Urothelium cell line (cell line): ENCODE measurements around the gene ATG9A.

Experiments
- DNase-seq: peaks from one replicate; pipeline ENCODE4 v3.0.0; 2011; ENCODE audit warnings: low spot score, mixed read lengths
- FAIRE-seq: peaks from 2 replicates; lab custom pipeline; 2011; peaks lifted over from hg19 to GRCh38; lab: Jason Lieb, UNC

Gene ATG9A

DNA sequence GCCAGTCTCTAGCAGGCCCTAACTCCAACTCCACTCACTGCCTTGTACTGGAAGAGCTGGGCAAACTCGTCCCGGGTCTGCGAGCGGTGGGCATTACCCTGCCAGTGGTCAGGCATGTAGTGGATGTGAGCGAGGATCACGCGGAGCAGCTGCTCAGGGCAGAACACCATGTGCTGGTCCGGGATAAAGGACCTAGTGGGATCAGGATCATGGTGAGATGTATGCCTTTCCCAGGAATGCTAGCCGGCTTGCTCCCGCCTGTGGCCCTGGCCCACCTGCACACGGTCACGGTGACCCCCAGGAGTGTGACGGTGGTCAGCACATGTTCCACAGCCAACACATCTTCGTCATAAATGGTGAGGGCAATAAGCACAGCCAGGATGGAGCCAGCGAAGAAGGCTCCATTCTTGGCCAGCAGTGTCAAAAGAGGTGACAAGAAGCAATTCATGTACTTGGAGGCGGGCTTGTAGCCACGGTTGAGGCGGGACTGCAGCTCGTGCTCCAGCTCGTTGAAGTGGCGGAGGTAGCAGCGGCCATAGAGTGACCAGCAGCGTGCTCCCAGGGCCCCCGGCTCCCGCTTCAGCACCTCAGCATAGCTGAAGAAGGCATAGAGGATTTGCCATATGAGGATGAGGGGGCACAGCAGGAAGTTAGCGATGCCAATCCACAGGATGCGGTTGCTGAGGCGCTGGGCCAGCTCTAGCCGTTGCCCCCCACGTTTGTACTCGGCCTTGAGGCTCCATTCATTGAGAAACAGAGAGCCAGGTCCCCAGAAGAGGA is 5.4 kb downstream of the ATG9A start:
- no peak for DNase-seq
- FAIRE-seq = no peak

DNA sequence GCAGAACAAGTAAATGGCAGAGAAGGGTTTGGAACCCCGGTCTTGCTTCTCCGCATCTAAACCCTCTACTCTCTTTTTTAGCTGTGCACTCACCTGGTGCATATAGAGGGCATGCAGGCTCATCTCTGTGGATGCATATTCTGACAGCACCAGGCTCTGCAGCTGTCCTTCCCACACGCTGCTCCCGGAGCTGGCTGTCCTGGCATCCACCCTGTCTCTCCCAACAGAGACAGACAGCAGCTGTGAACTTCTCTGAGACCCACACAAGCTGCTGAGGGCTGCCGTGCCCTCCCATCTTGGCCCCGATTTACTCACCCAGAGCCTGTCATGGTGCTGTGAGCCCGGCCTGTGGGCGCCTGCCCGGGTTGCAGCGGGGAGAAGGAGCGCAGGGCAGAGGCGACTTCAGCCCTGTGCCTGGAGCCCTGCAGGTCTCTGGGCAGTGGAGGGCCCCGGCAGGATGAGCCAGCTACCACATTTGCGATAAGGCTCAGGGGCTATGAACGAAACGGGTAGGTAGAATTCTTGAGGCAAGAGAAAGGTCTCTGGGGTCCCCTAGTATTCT is 7.4 kb downstream of the ATG9A start:
- FAIRE-seq = no peak
- no peak for DNase-seq

DNA sequence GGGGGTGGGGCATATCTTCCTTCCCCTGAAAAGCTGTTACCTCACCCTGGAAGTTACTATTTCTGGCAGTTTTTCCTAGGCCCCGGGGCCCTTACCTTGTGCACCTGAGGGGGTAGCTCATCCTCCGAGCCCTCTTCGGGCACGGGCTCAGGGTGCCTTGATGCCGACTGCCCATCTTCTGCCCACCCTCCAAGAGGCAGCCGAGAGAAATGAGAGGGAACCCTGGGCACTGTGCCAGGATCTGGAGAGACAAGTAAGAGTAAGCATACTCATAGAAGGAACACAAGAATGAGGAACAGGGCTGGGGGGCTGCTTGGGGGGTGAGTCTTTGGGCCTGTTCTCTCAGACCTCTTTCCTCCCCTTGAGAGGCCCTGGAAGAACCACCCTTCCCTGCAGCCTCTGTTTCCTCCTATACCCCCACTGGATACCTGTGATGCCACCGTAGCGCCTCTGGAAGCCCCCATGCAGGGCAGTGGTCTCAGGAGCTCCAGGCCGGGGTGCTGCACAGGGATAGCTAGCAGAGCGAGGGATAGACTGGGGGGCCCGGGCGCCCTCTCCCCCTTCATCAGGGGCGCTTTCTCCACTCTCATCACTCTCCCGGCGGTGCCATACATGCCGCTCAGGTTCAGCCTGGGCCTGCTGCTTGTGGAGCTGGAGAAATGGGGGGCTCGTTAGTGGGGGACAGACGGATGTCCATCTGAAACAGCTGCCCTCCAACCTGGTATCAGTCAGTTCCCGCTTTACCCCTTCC is 8.6 kb downstream of the ATG9A start:
- no peak for DNase-seq
- no peak for FAIRE-seq

DNA sequence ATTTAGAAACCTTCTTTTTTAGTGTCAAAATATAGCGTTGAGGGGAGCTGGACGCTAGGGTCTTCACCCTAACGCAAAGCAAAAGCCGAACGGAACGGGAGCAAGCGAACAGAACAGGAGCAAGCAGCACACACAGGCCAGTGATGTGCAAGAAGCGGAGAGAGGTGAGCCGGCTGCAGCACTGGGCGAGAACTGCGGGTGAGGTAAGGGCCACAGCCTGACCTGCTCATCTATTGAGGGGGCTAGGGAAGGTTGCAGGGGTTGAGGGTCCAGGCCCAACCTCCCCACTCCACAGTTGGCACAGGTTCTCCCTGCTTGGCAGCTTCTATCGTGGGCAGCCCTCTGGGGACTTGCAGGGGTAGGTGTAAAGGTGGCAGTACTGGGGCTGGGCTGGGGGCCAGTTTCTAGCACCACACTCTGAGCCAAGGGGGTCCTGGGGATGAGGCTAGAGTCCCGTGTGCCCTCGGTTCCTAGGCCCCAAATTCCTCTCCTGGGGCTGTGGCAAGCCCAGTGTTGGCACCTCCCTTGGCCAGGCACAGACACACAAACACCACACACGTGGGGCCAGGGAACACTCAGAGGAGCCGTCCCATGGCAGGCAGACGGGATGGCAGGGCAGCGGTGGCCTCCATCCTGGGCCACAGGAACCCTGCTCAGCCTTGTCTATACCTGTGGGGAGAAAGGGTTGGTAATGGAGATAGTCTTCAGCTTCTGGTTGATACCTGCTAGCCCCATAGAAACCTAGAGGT is 9.5 kb downstream of the ATG9A start:
- DNase-seq = no peak
- no peak for FAIRE-seq

DNA sequence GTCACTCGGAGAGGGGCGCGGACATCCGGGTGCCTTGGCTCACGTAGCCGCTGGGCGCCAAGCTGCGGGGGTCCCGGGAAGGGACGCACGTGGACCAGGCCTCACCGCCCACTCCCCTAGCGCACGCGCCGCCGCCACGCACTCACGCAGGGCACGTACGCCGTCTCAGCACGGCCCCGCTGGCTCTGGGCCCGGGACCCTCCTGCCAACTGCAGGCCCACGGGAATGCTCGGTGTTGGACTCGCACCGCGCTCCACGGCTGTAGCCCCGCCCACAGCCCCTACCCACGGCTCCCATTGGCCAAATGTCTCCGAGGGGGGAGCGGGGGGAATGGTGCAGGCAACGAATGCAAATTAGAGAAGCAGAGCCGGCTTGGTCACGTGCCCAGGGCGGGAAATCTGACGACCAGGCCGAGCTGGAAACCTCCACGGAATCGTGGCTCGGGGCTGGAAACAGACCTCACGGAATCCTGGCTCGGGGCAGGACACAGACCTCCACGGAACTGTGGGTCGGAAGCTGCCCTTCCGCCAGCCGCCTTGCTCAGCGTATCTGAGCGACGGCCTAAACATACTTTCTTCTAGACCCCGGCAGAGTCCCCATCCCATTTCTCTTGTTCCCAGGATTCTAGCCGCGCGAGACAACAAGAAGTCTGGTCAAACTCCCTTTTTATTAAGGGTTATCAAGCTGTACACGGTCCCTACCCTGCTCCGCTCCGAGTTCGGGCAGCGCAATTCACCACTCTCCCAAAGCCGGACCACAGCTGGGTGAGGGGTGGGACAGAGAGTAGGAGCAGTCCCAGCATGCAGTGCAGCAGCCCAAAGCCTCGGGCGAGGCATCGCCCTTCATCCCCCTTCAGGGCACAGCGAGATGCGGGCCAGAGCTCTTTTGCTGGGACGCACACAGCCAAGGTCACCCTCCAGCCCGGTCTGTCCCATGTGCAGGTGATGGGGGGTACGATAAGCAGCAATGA is 10.4 kb downstream of the ATG9A start, which contains the start of gene ABCB6:
Gene ABCB6, minus strand, starts transcription at position 227 of the 970 bp plus-strand sequence. CDS start 285 bp downstream, outside the sequence.
- FAIRE-seq = no peak
- no peak for DNase-seq

DNA sequence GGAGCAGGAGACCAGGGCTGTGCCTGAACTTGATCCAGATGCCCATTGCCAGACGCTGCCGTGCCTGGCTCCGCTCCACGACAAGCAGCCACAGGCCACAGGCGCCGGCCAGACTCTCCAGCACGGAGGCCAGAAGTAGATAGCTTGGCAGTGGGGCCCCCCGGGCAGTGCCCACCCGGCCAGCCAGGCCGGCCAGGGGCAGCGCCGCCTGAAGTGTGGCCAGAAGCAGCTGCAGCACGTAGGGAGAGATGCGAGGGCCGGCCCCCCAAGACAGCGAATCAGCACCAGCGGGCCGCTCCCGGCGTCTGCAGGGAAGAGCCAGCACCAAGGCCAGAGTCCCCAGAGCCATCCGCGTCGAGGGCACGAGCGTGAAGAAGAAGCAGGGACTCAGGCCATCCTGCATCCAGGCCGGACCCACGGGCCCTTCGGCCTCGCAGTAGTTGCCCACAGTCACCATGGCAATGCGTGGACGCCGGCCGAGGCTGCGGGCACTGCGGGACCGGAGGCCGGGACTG is 11.2 kb downstream of the ATG9A start:
- no peak for FAIRE-seq
- DNase-seq = no peak

DNA sequence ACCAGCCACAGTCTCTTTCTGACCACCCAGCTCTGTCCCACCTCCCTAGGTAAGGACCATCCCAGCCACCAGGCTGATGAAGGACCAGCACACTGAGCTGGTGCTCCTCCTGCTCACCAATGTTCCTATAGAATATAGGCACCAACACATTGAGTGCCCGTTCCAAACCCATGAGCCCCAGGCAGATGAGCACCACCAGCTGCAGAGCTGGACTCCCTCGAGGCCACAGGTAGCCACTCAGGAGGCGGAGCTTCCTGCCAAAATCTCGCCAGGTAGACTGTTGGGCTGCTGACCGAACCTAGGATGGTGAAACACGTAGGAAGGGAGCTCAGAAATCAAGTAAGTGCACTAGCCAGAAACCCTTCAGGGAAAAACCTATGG is 12.9 kb downstream of the ATG9A start:
- DNase-seq (no peak), FAIRE-seq (no peak)

DNA sequence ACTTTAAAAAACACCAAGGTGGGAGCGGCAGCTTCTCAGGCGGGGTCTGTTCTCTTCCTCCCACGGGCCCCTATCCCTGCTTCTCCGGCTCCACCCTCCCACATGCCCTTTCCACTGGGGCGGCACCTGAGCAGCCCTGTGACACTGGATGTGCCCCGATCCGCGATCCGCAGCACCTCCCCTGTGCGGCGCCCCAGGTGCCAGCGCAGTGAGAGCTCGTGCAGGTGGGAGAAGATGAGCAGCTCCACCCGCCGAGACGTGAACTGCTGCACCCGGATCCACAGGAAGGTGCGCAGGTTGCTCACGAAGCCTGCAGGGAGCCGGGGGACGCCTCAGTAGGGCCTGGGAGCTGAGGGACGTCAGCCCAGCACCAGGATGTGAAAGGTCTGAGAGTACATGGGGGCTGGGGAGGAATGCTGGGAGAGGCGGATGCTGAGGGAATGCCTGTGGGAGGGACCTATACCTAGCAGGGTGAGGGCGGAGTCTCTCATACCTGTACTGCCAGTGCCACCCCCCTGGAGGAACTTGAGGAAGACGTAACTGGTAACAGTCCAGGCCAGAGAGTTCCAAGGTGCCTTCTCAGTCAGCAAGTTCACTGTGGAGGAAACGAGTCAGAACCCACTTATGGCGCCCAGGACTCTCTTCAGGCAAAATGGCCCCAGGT is 13.4 kb downstream of the ATG9A start:
- FAIRE-seq = no peak
- no peak for DNase-seq

DNA sequence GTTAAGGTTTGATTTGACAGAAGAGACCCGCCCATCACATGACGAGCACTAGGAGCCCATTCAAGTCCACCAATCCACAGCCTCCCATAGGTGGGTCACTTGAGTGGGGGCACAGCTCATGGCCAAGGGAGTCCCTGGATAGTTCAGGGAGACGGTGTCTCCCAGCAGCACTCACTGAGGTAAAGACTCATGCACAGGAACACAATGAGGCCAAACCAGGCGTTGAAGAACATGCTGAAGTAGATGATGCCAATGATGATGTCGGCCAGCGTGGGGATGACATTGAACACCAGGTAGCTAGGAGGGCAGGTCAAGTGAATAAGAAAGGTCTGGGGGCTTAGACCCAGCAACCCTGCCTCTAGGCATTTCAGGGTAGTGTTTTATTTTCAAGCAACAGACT is 14.7 kb downstream of the ATG9A start:
- DNase-seq (no peak), FAIRE-seq (no peak)

DNA sequence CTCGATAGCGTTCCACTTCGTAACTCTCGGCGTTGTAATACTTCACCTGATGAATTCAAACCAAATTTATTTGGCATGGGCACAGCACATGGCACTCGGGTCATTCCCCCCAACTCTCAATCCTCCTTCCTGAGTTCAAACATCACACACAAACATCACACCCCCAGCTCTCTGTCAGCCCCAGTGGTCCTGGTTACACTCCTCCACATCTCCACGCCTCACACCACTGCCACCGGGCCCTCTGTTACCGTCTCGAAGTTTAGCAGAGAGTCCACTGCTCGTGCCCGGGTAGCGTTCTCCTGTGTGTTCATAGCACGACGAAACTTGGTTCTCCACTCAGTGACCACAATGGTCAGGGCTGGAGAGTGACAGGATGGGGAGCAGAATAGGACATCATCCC is 15.3 kb downstream of the ATG9A start:
- FAIRE-seq (no peak), DNase-seq (no peak)

DNA sequence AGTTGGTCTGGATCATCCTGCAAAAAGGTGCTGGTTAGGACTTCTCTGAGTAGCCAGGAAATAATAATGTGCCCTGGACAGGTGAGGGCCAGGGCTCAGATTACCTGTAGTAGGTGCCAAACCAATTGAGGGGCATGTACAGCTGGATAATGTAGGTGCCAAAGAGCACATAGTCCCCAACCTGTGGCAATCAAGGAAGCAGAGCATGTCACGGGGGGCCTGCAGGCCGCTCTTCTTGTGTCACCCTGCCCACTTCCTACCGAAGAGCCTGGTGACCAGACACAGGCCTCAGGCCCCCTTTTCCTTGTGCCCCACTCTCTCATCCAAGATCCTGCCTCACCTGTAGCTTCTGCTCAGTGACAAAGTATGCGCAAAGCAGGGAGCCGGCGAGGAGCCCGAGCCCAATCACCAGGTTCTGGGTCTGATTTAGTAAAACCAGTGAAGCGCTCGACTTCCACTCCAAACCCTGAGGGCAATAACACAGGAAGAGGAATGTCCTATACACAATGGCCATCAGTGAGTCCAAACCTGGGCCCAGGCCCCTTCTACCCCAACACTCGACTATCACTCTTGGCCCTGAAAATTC is 15.9 kb downstream of the ATG9A start:
- no peak for FAIRE-seq

DNA sequence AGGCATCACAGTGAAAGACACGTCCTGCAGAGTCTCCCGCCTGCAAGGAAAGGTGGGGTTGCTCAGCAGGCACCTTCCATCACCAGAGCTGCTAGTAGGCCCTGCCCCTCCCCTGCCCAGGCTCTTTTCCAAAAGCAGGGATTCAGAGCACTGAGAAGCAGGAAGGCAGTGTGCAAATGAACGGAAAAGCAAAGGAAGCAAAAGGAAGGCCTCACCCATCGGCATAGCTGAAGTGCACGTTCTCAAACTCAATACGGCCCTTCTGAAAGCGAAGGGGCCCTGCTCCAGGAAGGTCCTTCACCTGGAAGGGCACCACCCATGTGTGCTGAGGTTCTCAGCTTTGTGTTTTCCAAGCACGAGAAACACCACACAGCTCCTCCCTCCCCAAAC is 16.4 kb downstream of the ATG9A start:
- FAIRE-seq = no peak
- no peak for DNase-seq

More for the DNA sequence above, 15.9 kb downstream of the ATG9A start:
- no peak for DNase-seq

DNA sequence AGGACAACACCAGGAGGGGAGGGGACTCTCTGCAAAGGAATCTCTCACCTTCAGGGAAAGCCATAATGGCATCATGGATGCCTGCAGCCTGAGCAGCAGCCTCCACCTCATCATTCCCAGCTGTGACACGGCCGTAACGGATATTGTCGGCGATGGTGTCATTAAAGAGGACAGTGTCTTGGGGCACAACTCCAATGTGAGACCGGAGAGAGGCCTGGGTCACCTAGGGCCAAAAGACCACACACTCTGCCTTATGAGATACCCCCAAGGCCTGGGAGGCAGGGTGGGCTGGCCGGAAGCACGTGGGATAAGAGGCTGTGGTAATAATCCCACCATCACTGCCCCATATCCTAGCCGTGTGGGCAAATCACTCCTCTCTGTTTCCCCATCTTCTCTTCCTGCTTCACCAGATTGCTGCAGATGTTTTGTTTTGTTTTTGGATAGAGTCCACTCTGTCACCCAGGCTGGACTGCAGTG is 18.5 kb downstream of the ATG9A start:
- DNase-seq (no peak), FAIRE-seq (no peak)

DNA sequence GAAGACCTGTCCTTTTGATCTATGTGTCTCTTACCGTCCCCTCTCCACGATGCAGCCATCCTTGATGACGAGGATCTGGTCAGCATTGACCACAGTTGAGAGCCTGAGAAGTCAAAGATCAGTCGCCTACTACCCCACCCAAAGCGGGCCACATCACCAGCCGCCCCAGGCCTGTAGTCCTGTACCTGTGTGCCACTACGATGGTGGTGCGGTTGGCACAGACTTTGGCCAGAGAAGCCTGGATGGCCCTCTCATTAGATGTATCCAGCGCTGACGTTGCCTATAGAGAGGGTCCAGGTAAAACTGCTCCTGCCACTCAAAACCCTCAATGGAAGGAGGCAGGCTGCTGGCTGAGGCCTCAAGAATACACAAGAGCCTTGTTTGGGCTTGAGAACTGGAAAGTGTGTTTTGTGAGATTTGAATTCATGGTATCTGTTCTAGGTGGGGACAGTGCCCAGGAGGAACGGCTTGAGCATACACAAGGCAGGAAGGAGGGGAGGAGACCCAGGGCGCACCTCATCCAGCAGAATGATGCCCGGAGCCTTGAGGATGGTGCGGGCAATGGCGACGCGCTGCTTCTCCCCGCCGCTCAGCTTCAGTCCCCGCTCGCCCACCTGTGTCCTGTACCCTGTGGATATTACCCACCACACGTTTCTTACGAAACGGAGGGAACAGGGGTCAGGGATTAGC is 19.1 kb downstream of the ATG9A start:
- no peak for DNase-seq
- FAIRE-seq = no peak

DNA sequence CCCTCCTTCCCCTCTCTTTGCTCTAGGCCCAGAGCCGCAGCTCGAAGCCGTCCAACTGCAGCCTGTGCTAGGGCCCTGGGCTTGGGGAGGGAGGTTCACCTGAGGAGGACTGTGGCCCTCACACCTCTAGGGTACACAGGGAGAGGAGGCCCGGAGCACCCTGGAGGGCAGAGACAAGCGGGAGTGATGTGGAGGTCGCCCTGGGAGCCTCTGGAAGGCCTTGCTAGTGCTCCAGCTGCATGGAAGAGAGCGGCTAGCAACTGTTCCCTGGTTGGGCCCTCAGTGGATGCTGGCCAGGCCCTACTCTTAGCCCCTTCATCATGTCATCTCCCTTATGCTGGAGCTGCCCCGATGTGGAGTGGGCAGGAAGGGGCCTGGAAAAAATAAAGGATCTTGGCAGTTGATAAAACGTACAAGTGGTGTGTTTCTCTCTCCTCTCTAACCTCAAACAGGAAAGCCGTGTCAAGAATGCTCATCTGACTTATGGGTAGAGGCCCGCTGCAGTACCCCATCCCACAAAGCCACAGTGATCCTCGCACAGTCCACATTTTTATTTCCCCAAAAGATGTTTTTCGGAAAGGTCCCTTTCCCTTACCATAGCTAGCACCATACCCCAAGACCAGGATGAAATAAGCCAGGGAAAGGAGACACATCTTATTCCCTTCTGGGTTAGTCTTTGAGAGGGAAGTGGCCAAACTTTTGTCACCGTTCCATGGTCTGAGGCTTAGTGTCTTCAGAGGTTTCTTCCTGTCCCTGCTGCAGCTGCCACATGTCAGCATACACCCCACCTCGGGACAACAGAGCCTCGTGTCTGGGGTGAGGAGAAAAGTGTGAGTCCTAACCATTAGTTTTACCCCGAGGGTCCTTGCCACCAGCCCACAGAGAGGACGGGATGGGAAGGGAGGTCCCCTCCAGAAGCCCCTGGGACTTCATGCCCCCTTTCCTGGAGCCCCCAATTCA is 19.9 kb downstream of the ATG9A start:
- FAIRE-seq = no peak
- no peak for DNase-seq

DNA sequence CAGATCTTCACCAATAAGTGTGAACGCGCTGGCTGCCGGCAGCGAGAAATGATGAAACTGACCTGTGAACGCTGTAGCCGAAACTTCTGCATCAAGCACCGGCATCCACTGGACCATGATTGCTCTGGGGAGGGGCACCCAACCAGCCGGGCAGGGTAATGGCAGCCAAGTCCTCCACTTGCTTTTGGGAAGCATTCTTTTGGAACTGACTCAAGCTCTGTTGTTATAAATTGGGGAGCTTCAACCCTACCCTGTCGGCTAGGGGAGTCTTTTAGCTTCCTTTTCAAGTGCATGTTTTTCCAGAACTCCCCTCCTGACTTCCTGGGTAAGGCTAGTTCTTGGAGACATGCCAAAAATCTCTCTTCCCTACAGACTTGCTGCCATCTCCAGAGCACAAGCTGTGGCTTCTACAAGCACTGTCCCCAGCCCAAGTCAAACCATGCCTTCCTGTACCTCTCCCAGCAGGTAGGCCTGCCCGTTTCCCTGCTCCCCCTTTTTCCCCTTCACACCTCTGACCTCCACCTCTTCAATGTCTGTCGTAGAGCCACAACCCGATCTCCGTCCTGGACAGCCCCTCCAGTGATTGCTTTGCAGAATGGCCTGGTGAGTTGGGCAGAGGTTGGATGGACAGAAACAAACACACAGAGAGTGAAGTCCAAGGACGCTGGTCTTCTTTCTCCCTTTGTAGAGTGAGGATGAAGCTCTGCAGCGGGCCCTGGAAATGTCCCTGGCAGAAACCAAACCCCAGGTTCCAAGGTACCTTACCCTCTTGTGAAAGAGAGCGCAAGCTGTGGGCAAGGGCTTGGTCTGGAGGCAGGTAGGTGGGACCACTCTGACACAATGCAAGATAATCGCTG is 21.3 kb downstream of the ATG9A start:
- no peak for FAIRE-seq
- DNase-seq = no peak
